GM21515 (cell line): ENCODE measurements around the gene SAMD14.

Experiments
- ATAC-seq: cut with Tn5 transposase; IDR thresholded peaks from one replicate; pipeline ENCODE4 v1.9.1; 2021; ENCODE audit not compliant: unreplicated experiment

SAMD14 gene

DNA sequence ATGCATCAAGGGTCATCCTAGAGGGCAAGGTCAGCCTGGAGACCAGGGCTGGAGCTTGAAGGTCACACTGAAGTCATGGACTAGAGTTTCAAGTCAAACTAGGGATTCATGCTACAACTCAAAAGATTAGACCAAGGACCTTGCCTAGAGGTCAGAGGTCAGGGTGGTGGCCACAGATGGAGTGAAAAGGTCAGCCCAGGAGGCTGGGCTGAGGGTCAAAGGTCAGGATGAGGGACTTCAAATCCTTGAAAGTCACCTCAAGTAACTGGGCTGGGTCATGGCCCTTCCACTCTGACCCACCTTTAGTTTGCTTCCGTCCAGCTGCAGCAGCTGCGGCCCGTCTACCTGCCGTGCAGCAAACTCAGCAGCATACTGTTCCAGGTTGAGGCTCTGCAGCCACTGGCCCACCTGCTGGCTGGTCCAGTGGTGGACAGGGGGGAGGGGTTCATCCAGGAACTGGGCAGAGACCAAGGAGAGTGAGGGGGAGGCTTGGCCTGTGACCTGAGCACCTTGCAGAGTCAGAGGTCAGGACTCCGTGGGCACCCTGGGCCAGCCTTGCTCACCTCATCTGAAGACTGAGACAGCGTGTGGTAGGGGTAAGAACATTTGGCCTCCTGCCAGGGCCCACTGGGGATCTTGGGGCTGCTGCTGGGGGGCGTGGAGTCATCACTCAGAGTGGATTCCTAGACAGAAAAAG, 16.2 kb downstream of the SAMD14 start:
- ATAC-seq: no peak

DNA sequence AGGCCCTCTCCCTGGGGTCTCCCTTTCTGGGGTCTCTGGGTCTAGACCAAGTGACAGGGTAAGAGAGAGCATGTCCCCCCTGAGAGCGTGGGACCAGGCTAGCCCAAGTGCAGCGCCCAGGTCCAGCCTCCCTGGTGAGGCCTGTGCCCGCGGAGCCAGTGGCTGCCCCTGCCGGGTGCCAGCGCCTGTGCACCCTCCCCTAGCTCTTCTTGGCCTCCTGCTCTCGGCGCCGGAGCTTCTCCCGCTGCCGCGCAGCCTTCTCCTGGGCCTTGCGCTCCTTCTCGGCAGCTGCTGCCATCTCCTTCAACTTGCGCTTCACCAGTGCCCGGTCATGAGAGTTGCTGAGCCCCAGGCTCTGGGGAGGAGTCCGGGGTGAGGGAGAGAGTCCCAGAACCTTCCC, 17.3 kb downstream of the SAMD14 start:
- no peak for ATAC-seq

DNA sequence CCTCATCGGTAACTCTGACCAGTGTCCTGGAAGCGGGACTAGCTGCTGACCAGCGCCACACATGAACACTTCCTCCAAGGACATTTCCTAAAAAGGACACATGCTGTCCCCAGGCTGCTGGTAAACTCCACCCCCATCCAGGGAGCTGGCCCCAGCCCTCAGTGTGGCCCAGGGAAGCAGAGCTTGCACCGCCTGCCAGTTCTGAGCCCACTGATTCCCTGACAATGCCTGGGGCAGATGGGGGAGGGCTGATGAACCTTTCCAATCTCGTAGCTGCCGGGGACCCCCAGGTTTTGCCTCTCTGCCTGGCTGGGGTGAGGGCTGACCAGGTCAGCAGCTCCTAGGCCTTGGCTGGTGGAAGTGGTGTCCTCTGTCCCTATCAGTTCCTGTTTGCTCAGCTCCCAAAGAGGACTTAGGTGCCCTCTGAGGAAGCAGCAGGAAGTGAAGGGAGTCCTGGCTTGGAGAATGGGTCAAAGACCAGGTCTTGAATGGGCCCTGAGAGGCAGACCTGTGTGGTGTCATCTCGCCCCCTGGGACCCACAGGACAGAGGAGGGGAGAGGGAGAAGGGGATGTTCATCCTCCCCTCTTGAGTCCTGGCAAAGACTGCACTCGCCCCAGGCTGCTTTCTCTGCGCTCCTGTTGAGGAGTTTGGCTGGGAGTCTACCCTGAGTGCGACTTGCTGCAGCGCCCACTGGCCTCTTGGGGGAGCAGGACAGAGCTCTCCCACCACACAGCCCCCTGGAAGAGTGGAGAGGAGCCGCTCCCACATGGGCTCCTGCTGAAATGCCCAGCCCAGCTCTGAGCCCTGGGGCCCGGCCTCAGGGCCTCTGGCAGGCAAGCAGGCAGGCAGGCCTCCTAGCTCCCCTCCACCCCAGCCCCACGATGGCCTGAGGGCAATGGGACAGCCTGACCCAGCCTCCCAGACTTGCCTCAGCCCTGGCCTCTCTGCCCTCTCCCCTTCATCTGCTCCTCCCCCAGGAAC, 18.0 kb downstream of the SAMD14 start:
- no peak for ATAC-seq

DNA sequence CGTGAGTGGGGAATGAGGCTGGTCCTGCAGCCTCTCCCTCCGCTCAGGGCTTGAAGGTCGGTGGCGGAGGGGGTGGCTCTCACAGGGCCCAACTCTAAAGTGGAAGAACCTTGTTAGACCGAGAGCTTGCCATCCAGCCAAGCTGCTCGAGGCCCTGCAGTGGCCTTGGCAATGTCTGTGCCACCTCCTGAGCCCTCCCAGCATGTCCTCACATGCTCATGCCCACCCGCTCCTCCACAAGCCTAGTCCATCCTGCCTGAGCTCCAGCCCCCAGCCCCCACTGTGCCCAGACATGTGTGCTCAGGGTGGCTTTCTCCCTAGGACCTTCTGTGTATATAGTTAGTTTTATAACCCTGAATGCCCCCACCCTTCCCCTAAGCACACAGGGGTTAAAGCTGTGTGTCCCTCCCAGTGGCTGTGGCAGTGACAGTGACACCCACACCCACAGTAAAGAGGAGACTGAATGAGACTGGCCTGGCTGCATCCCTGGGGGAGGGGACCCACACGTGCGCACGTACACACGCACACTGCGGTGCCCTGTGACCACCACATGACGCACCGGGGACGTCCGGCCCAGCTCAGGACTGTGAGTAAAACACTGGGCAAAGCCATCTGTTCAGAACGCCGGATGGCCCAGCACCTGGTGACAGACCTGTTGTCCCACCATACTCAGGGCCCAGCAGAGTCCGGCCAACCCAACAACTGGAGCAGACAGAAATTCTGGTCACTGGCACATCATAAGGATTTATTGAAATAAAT, 19.2 kb downstream of the SAMD14 start:
- no peak for ATAC-seq

DNA sequence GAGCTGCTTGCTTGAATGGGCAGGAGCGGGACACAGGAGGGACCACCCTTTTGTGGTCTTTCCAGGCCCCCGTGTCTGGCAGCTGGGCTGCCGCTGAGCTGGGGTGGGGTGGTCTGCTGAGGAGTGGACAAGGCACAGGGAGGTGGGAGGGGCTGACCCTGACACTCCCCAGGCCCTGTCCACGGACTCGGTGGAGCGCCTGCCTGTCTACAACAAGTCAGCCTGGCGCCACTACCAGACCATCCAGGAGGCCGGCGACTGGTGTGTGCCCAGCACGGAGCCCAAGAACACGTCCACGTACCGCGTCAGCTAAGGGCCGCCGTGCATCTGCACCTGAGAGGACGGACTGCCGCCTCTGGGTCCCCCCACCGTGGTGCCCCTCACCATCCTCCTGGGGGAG, 20.2 kb downstream of the SAMD14 start:
- ATAC-seq: no peak

DNA sequence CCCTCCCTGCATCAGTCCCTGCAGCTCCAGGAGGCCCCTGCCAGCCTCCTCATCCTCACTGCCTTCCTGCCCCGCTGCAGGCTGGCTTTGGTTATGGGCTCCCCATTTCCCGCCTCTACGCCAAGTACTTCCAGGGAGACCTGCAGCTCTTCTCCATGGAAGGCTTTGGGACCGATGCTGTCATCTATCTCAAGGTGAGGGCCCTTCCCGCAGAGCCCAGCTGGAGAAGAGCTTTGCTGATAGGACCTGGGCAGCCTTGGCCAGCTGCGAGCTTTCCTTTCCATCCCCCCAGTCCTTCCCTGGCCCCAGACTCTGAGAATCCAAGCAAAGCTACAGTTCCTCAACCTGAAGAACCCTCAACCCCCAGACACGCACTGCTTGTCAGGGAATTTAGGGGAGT, 20.8 kb downstream of the SAMD14 start:
- no peak for ATAC-seq

DNA sequence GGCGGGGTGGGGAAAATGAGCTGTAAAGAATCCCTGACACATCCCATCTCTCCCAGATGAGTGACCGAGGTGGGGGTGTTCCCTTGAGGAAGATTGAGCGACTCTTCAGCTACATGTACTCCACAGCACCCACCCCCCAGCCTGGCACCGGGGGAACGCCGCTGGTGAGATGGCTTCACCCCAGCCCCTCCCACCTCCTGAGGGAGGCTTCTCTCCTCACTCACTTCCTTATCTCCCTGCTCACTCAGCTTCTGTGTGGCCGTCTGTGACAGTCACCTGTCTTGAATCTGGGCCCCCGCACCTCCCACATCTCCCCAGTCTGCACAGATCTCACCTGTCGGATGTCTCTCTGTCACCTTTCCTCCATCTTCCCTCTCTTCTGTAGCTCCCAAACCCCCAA, 21.4 kb downstream of the SAMD14 start:
- ATAC-seq: no peak

DNA sequence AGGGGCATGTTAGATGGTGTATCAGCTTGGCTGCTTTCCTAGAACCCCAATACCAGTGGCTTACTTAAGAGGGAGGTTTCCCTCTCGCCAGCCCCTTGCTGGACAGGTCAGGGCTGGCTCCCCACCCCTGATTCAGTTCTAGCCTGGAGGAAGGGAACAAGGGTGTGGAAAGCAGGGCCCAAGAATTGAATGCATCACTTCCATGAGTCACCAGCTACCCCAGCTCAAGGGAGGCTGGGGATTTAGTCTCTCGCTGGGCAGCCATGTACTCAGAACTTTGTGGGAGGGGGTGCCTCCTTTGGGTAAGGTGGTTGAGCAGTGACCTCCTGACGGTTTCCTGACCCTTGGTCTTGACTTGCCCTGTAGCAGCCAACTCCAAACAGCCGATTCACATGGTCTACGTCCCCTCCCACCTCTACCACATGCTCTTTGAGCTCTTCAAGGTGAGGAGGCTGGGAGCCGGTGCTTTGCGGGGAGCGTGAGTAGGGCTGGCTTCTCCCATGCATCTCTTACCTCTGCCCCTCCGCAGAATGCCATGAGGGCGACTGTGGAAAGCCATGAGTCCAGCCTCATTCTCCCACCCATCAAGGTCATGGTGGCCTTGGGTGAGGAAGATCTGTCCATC, 22.1 kb downstream of the SAMD14 start:
- ATAC-seq: no peak

DNA sequence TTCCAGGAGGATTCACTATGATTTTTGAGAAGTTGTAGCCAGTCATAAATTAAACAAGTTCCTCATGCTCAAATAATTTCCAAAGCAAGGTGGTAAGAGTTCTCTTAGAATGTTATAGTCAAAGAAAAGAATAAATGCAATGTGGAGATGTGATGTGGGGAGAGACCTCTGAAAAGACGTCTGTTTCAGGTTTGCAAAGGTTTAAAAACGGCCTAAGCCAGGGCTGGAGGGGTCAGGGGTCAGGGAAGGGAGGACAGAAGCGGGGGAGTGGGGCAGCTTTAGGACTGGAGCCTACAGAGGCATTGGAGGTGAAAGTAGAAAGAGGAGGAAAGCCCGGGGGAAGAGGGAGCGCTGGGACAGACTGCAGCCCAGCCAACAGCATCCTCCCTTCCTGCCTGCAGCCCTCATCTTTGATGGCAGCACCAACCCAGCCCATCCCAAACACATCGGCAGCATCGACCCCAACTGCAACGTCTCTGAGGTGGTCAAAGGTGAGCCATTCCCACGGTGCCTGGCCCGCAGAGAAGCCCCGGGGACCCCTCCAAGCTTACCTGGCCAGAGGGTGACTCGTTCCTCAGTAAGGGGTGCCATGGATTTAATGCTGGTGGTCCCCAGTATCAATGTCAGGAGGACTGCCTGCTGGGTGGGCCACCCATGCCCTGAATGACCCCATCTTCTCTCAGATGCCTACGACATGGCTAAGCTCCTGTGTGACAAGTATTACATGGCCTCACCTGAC, 23.4 kb downstream of the SAMD14 start:
- no peak for ATAC-seq

DNA sequence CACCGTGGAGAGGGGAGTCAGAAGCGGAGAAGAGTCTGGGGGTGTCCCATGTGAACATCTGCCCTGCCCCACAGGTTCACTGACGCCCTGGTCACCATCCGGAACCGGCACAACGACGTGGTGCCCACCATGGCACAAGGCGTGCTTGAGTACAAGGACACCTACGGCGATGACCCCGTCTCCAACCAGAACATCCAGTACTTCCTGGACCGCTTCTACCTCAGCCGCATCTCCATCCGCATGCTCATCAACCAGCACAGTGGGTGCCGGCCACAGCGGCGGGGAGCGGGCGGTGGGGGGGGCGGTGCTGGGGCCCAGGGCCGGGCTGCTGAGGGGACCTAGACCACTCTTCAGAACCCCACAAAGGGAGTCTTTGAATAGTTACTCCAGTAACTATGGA, 24.1 kb downstream of the SAMD14 start:
- ATAC-seq: no peak

DNA sequence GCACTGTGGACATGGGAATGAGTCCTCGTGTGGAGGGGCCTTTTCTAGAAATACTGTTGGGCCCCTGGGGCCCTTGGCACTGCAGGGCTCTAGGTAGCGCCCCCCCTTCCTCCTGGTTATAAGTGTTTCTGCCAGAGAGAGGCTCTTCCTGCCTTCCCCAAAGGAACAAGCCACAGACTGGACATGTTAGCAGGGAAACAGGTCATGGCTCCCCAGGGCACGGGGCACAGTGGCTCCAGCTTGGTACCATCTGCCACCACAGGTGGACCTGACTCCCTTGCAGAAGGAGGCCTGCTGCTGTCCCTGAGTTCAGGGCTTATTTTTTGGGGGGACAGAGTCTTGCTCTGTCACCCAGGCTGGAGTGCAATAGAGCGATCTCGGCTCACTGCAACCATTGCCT, 26.0 kb downstream of the SAMD14 start:
- ATAC-seq: no peak

DNA sequence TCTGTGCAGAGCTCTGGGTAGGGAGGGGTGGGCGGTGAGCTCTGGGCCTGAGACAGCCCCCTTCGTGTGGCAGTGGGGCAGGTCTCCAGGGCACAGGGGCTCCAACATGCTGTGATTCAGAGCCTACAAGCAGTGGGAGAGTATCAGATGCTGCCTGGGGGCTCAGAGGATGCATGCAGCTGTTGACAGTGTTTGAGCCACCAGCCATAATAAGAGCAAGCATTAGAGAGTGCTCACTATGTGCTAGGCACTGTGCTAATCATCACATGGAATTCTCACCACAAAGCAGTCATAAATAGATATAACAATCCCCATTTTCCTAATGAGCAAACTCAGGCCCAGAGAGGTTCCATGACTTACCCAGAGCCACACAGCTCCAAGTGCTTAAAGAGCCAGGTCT, 26.7 kb downstream of the SAMD14 start:
- no peak for ATAC-seq

DNA sequence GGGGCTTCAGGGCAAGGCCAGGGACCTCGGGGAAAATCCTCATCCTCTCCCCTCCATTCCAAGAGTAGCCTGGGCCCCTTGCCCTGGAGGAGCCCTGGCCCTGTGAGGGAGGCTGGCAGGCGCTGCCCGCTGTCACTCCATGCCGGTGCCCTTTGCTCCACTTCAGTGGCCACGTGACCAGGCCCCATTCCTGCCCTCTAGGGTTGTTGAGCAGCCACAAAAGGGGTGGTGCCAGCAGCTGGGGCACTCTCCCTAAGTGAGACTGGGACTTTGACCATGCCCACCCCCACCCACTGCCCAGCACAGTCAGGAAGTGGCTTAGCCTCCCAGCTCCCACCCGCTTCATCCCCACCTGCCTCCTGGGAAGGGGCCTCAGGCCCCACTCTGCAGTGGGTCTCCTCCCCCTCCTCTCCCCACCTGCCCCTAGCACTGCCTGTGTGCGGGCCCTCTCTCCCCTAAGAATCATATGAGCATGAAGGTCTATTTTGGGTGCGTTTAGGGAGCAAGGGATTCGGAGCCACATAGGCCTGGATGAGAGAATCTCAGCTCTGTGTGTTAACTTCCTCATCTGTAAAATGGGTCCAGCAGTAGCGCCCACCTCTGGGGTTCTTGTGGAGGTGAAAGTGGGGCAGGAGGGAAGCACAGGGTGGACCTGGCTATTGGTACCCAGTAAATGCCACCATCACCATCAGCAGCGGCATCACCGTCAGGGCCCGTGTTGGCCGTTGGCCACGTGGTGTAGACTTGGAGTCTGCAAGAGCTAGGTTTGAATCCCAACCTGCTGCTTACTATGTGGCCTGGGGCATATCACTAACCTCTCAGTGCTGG, 27.6 kb downstream of the SAMD14 start:
- ATAC-seq: no peak

DNA sequence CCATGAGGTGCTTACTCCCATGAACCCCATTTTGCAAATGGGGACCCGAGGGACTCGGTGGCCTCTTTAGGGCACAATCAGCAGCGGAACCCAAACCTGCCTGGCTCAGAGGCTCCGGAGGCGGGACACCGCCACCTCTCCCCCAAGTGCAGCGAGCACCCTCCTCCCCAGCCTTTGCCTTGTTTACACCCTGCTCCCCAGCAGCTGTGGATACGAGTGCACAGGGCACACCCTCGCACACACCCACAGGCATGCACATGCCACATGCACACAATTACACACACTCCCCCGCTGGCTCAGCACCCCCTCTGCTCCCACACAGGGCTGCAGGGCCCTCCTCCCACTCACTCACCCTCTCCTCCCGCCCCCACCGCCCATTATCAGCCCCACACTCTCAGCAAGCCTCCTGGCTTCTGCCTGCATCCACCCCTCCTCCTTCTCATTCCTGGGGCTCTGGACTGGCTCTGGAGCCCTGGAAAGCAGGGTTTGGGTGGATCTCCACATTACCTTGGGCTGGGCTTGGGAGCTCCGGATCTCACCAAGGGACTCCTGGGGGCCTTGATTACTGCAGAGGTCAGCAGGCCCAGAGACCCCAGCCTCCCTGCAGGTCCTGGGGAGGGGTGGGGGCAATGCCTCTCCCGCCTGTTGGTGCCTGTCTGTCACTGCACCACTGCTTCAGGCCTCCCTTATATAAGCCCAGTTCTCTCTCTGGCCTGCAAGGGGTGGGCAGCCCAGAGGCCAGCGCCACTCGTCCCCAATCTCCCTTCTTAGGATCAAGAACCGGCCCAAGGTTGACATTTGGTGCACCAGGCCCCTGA, 28.4 kb downstream of the SAMD14 start:
- no peak for ATAC-seq

DNA sequence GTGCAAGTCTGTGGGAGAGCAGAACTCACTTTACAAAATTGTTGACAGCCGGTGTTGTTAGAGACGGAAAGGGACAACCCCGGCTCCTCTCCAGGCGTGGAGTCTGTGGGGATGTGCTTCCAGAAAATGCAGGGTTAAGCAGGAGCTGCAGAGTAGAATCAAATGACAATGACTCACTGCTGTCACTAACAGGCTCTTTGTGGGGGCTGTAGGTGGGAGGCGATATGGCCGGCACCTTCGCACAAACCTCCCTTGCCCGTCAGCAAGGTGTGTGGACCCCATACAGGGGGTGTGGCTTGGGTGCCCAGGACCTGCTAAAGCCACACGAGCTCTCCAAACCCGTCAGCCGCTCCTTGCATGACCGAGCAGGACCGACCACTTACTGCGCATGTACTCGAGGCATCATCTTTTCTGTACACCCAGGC, 29.0 kb downstream of the SAMD14 start:
- no peak for ATAC-seq

DNA sequence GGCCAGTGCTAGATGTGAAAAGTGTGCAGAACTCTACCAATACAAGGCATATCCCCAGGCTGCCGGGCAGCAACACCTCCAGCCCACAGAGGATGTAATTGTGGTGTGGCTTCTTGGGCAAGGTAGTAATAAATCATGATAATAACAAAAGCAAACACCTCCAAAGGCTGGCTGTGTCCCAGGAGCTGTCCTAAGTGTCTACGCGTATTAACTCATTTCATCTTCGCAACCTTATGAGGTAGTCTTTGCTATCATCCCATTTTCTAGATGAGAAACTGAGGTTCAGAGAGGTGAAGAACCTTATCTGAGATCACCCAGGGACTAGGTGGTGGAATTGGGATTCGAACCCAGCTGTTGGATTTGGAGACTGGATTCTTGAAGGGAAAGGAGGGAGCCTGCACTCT, 29.5 kb downstream of the SAMD14 start:
- no peak for ATAC-seq

DNA sequence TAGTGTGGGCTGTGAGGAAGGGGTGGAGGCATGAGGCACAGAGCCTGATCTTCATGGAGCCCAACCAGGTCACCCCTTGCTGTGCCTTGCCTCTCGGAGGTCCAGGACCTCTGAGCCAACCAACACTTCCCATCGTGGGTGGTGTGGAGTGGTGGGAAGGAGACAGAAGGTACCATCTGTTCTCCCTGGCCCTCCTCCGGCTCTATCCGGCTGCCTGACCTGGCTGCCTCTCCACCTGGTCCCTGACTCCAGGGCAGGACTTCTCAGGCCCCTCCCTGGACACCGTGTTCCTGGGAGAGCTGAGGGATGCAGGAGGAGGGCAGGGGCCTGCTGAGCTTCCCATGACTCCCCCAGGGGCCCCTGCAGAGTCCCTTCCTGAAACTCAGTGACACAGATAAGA, 31.0 kb downstream of the SAMD14 start:
- ATAC-seq: no peak

DNA sequence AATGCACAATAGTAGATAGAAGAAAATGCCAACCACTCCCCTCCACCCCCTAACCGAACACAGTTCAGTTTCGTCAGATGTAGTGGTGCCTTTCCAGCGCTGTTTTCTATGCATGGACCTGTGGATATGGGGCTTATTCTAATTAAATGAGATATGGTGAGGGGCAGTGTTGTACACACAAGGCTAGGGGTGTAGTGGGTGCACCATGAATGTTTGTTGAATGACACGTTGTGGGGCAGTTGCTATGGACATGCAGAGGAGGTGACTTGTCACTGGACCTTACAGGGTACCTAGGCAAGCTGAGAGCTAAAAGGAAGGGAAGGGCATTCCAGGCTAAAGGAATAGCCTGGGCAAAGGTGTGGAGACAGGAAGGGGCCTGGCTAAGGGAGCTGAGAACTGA, 31.4 kb downstream of the SAMD14 start:
- no peak for ATAC-seq

DNA sequence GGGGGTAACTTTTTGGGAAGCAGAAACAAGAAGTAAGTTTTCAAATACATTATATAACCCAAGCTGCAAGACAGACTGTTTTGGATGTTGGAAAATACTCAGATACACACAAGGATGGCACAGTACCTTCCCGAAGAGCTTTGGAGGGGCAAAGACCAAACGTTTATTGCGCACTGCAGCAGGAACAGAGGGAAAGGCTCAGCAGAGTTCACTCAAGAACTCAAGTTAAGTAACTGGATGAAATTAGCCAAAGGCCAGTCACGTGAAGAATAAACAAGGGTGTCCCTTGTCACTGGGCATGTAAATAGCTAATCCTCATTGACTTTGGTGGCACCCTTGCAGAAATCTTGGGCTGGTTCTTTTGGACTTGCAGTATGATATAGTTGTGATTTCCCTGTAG, 32.0 kb downstream of the SAMD14 start:
- no peak for ATAC-seq
